Measurements from ENCODE around the gene COQ8B.
A peak's percentile ranks its signal among the peaks of the same experiment; 100 is the strongest.

Gene COQ8B

DNA sequence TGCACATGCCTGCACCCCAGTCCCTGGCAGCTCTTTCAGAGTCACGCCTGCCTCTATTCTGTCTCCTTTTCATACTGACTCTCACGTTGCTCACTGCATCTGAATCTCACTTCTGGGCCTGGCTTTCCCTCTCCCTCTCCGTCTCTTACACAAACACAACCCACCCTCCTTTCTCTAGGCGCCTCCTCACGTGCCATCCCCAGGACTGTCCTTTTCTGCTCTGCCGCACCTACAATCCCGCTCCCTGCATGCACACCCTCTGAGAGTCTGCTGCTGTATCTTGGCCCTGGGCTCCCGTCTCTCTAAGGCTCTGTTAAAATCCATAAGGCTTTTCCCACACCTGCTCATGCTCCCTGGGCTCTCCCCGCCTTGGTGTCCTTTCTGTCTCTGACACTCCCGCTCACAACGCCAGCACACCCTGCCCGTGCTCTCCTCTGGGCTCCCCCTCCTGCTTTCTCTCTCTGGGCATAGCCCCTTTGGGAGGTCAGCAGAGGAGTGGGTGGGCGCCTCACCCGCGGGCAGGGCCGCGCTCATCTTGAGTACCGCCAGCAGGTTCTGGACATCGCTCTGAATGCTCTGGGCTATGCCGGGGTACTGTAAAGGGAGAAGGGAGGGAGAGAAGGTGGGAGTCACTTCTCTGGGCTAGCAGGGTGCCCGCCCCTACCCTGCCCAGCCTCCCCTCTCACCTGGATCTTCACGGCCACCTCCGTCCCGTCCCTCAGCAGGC, 13.5 kb downstream of the COQ8B start:
- TF ChIP-seq CTCF (IDR thresholded peaks at IDR 0.05; ENCODE audit: low read depth, low read length, poor library complexity, severe bottlenecking) = no peak
- no peak for TF ChIP-seq EZH2phosphoT487 (IDR thresholded peaks at IDR 0.05; ENCODE audit: borderline replicate concordance, low read length)

GRCh38 chr19:40702337-40703012, 14.2 kb downstream of the COQ8B start:
- Histone ChIP-seq H3K4me3 (ENCODE audit: low read length) (no peak overlapping the region), H3K79me2 (ENCODE audit: control insufficient read depth, low read length) (no peaks in the 10 kb centered on the region), H3F3A (ENCODE audit: control insufficient read depth, insufficient read depth) (no peaks in the 10 kb centered on the region), H3K36me3 (ENCODE audit: control insufficient read depth, low read length) (peaks cover 19% of the 10 kb centered on the region), H4K20me1 (ENCODE audit: control insufficient read depth, insufficient read depth, low read depth, low read length) (no peaks in the 10 kb centered on the region), H3K4me2 (ENCODE audit: low read length) (no peak overlapping the region), H3K4me1 (ENCODE audit: control insufficient read depth, low read length) (no peaks in the 10 kb centered on the region), H3K27ac (ENCODE audit: low read depth, low read length) (no peak overlapping the region), H3K27me3 (ENCODE audit: control insufficient read depth, low read length) (no peaks in the 10 kb centered on the region), H3K9me3 (ENCODE audit: control insufficient read depth, insufficient read depth, low read length) (no peaks in the 10 kb centered on the region), H3K9me2 (replicated peaks; ENCODE audit: control insufficient read depth, low read length) (no peaks in the 10 kb centered on the region)
- peak; percentile 44 for TF ChIP-seq CTCF (IDR thresholded peaks at IDR 0.05; ENCODE audit: low read depth, low read length, poor library complexity, severe bottlenecking)
- no peak for TF ChIP-seq EZH2phosphoT487 (IDR thresholded peaks at IDR 0.05; ENCODE audit: borderline replicate concordance, low read length)

More for the DNA sequence above, 13.5 kb downstream of the COQ8B start:
- Histone ChIP-seq H3K27ac (ENCODE audit: low read depth, low read length) (no peak overlapping the region), H3K36me3 (ENCODE audit: control insufficient read depth, low read length) (peaks cover 22% of the 10 kb centered on the region), H3K9me3 (ENCODE audit: control insufficient read depth, insufficient read depth, low read length) (no peaks in the 10 kb centered on the region), H3K27me3 (ENCODE audit: control insufficient read depth, low read length) (no peaks in the 10 kb centered on the region), H3K9me2 (replicated peaks; ENCODE audit: control insufficient read depth, low read length) (no peaks in the 10 kb centered on the region), H3K4me2 (ENCODE audit: low read length) (no peak overlapping the region), H3K79me2 (ENCODE audit: control insufficient read depth, low read length) (no peaks in the 10 kb centered on the region), H3K4me3 (ENCODE audit: low read length) (no peak overlapping the region), H3F3A (ENCODE audit: control insufficient read depth, insufficient read depth) (no peaks in the 10 kb centered on the region; the same call in 1 of the 2 replicates), H4K20me1 (ENCODE audit: control insufficient read depth, insufficient read depth, low read depth, low read length) (no peaks in the 10 kb centered on the region), H3K4me1 (ENCODE audit: control insufficient read depth, low read length) (no peaks in the 10 kb centered on the region)

- no peak overlapping the region for H3K4me3 ChIP-seq (ENCODE audit: low read length)
- no peak overlapping the region for H3K27ac ChIP-seq (ENCODE audit: low read depth, low read length)
- H3K9me3 ChIP-seq (ENCODE audit: control insufficient read depth, insufficient read depth, low read length) = no peaks in the 10 kb centered on the region
- H3K4me2 ChIP-seq (ENCODE audit: low read length) = no peak overlapping the region
- no peaks in the 10 kb centered on the region for H3K79me2 ChIP-seq (ENCODE audit: control insufficient read depth, low read length)
- no peaks in the 10 kb centered on the region for H4K20me1 ChIP-seq (ENCODE audit: control insufficient read depth, insufficient read depth, low read depth, low read length)
- no peaks in the 10 kb centered on the region for H3K4me1 ChIP-seq (ENCODE audit: control insufficient read depth, low read length)
- peaks cover 19% of the 10 kb centered on the region for H3K36me3 ChIP-seq (ENCODE audit: control insufficient read depth, low read length)
- H3K27me3 ChIP-seq (ENCODE audit: control insufficient read depth, low read length) = no peaks in the 10 kb centered on the region
- H3F3A ChIP-seq (ENCODE audit: control insufficient read depth, insufficient read depth) = no peaks in the 10 kb centered on the region
- H3K9me2 ChIP-seq (replicated peaks; ENCODE audit: control insufficient read depth, low read length) = no peaks in the 10 kb centered on the region
- TF ChIP-seq CTCF (IDR thresholded peaks at IDR 0.05; ENCODE audit: low read depth, low read length, poor library complexity, severe bottlenecking) = no peak
- no peak for TF ChIP-seq EZH2phosphoT487 (IDR thresholded peaks at IDR 0.05; ENCODE audit: borderline replicate concordance, low read length)
Observed at GRCh38 chr19:40701758-40702157, 14.9 kb downstream of the COQ8B start.

Data from DOHH2 (cell line).